Measurements from ENCODE around the gene LTC4S.

DNA sequence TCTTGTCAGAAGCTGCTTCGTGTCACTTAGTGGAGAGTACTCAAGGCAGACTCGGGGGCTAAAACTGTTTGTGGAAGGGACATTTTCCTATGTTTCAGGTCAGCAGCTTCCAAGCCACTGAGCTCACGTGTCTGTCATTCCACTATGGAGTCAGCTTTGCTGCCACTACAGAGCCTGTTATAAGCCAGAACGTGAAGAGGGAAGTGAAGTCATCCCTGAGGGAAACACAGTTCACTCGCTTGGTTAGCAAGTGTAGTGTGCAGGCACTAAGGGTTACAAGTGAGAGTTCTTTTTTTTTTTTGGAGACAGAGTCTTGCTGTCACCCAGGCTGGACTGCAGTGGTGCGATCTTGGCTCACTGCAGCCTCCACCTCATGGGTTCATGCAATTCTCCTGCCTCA lies 24.5 kb upstream of the LTC4S start:
- TF ChIP-seq RAD21 (CRISPR knock-in tag; conservative IDR thresholded peaks at IDR 0.05 in 1 of 2, IDR thresholded peaks at IDR 0.05 in 1 of 2) (no peak), CBX2 (IDR thresholded peaks at IDR 0.05; ENCODE audit: insufficient read depth, low read length, poor library complexity, severe bottlenecking) (no peak), RNF219 (CRISPR knock-in tag; IDR thresholded peaks at IDR 0.05) (no peak)
- TF ChIP-seq, protein P1, sequence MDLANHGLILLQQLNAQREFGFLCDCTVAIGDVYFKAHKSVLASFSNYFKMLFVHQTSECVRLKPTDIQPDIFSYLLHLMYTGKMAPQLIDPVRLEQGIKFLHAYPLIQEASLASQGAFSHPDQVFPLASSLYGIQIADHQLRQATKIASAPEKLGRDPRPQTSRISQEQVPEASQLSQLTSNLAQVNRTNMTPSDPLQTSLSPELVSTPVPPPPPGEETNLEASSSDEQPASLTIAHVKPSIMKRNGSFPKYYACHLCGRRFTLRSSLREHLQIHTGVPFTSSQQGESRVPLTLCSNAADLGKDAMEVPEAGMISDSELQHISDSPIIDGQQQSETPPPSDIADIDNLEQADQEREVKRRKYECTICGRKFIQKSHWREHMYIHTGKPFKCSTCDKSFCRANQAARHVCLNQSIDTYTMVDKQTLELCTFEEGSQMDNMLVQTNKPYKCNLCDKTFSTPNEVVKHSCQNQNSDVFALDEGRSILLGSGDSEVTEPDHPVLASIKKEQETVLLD (IDR thresholded peaks at IDR 0.05): no peak
- TF ChIP-seq, protein P2, sequence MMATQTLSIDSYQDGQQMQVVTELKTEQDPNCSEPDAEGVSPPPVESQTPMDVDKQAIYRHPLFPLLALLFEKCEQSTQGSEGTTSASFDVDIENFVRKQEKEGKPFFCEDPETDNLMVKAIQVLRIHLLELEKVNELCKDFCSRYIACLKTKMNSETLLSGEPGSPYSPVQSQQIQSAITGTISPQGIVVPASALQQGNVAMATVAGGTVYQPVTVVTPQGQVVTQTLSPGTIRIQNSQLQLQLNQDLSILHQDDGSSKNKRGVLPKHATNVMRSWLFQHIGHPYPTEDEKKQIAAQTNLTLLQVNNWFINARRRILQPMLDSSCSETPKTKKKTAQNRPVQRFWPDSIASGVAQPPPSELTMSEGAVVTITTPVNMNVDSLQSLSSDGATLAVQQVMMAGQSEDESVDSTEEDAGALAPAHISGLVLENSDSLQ (IDR thresholded peaks at IDR 0.05): no peak

All from K562 (cell line).